Measurements from ENCODE around the gene PHACTR4.

- TF ChIP-seq CTCF (optimal IDR thresholded peaks at IDR 0.05 in 1 of 3, IDR thresholded peaks at IDR 0.05 in 1 of 3, conservative IDR thresholded peaks at IDR 0.05 in 1 of 3; ENCODE audit: extremely low read depth in 1 of 3, insufficient read depth in 2 of 3, low read length in 3 of 3): no peak
- TF ChIP-seq EZH2 (IDR thresholded peaks at IDR 0.05; ENCODE audit: low read length): no peak
Measured at GRCh38 chr1:28512058-28512611, 142.6 kb downstream of the PHACTR4 start.

Data from keratinocyte (primary cell).